GM21447 (cell line): Measurements from ENCODE around the gene PAQR3.
A peak's percentile ranks its signal among the peaks of the same experiment; 100 is the strongest.

ENCODE experiments used
- ATAC-seq: cut with Tn5 transposase; IDR thresholded peaks from one replicate; pipeline ENCODE4 v1.9.1; 2021; ENCODE audit not compliant: unreplicated experiment

Gene PAQR3

DNA sequence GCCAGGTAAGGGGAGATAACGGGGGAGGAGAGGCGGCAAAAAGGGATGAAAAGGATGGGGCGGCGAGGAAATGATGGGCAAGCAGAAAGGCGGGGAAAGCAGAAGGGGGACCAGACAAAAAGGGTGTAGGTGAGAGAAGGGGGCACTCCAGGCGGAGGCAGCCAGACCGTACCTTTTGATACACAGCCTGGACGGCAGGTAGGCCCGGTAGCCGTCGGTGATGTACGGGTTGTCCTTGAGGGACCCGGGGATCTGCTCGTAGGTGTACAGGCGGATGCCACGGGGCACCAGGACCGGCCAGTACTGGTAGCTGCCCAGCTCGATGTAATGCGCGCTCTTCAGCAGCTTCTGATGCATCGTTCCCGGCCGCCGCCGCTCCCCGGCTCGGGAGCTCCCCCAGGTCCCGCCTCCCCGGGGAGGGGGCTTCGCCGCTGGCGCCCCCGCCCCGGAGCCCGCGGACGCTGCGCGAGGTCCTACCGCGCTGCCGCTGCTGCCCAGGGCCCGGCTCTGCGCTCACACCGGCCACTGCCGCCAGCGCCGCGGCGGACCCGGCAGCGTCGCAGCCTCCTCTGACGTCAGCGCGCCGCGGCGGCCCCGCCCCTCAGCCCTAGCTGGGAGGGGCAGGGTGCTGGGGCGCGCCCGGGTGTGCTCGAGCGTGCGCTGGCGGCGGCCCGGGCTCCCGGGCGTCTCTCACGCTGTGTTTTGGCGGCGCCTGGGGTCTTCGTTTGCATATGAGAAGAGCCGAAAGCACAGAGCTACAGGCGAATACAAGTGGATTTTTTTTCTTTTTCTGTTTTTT, at the start of gene PAQR3:
Gene PAQR3, minus strand, starts transcription at position 571 of the 799 bp plus-strand sequence. Its CDS starts 214 bp downstream, at position 357.
- ATAC-seq: peak; percentile 91

- no peak for ATAC-seq
Observed at GRCh38 chr4:78987683-78988082, 48.4 kb upstream of the PAQR3 start.

DNA sequence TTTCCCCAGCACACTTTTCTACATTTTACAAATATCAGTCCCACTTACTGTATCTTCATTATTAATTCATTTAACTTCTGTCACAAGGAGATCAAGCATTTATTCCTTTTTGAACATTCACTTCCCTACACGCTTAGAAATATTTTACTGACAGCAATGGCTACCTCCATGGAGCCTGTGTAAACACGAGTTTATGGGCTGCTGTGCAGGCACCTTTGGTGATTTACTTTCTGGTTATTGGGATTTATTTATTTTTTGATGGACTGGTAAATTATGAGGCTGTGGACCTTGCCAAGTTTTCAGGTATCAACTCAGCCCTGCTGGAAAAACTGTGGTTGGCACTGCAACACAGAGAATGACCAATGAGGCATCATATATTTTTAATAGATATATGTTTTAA, 45.4 kb upstream of the PAQR3 start:
- no peak for ATAC-seq

DNA sequence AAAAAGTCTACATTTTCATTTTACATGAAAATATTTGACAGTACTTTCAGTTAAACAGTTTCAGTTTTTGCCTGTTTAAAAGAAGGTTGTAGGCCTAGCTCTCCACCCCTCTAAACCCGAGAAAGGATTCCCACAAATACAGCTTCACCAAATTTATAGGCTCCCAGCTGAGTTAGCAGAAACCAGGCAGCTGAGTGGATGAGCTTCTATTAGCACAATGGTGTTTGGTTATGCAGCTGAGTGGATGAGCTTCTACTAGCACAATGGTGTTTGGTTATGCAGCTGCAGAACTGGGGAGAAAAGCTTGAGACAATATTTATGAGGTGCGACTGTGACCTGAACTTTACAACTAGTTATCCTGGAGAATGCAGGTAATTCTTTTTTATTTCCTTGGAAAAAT, 36.6 kb upstream of the PAQR3 start:
- no peak for ATAC-seq

- ATAC-seq: no peak
Observed at GRCh38 chr4:78971776-78972175, 32.5 kb upstream of the PAQR3 start.

- ATAC-seq: no peak
Observed at GRCh38 chr4:78971326-78971725, 32.1 kb upstream of the PAQR3 start.

GRCh38 chr4:78962597-78963115, 23.4 kb upstream of the PAQR3 start:
- ATAC-seq: no peak

DNA sequence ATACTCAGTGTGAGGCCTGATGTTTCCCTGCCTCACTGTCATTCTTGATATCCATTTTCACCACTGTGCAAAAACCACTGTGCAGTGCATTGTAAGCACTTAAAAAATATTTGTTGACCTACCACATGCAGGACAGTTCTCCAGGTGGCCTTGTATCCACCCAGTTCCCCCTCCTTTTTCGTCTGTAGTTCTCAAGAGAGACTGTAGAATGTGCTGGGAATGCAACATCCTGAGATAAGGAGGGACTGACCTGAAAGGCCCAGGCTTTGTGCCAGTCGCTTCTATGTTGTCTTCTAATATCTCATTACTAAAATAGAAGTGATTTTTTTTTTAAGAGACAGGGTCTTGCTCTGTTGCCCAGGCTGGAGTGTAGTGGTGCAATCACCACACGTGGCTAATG, 21.7 kb upstream of the PAQR3 start:
- no peak for ATAC-seq

- ATAC-seq: no peak
Observed at GRCh38 chr4:78956975-78957374, 17.7 kb upstream of the PAQR3 start.

DNA sequence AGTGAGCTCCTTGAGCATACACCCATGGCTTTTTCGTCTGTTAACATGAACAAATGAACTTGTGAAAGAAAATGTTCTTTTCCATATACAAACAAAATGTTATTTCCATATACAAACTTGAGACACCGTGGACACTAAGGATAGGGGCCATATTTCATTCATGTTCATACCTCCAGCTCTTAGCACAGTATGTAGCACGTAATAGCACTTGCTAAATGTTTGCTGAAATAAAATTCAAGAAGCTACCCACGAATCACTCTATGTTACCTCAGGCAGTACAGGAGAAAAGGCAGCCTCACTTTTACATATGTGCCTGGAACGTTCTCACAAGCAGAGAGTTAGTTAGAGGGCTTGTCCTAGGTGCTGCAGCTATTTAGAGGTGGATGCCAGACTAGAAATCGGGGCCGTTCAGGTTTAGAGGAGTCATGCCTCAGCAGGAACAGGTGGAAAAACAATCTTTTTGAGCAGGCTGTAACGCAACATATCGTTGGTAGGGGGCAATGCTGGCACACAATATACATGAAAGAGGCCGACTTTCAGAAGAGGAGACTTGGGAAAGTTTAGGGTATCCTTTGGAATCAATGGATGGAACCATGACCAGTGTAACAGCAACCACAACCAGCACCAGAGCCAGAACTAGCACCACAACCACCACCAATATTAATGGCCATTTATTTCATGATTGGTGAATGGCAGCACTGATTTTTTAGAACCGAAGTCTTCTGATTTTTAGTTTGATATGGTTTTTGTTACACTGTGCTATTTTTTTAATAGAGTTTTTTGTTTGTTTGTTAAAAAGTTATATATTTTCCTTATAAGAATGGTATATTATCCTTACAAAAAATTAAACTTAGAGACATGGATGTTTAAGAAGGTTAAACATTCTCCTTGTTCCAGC, 14.8 kb upstream of the PAQR3 start:
- no peak for ATAC-seq

GRCh38 chr4:78953231-78953630, 14.0 kb upstream of the PAQR3 start:
- ATAC-seq: no peak

- no peak for ATAC-seq
Observed at GRCh38 chr4:78951862-78952472, 12.7 kb upstream of the PAQR3 start.

GRCh38 chr4:78949735-78950134, 10.5 kb upstream of the PAQR3 start:
- ATAC-seq: no peak

DNA sequence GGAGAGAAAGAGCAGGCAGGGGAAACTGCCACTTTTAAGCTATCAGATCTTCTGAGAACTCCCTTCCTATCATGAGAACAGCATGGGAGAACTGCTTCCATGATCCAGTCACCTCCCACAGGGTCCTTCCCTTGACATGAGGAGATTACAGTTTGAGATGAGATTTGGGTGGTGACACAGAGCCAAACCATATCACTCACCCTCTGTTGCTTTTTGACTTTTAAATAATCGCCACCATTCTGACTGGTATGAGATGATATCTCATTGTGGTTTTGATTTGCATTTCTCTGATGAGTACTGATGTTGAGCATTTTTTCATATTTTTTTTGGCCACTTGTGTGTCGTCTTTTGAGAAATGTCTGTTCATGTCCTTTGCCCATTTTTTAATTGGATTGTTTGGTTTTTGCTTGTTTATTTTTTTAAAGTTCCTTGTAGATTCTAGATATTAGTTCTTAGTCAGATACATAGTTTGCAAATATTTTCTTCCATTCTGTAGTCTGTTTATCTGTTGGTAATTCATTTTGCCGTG, 6.5 kb upstream of the PAQR3 start:
- ATAC-seq: no peak

DNA sequence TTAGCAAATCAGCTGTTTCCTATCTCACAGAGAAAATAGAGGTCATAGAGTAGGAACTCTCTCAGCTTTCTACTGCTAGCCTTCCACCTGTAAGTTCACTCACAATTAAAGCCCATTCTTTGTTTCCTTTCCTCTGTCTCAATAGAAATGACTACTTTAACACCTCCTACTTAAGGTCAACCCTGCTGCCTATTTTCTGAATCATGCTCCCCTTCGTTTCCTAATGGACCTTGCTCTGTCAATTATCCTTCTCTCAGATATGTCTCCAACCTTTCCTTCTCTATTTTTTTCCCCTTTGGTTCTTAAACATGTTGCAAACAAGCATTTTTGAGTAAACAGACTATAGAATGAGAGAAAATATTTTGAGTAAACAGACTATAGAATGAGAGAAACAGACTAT, 5.1 kb upstream of the PAQR3 start:
- no peak for ATAC-seq

- ATAC-seq: no peak
Observed at GRCh38 chr4:78940752-78941151, 1.5 kb upstream of the PAQR3 start.

GRCh38 chr4:78939667-78940008, 400 bp upstream of the PAQR3 start:
- ATAC-seq: peak; percentile 16

GRCh38 chr4:78938474-78938867, 767 bp downstream of the PAQR3 start:
- ATAC-seq: no peak

- no peak for ATAC-seq
Observed at GRCh38 chr4:78937837-78938236, 1.4 kb downstream of the PAQR3 start.

DNA sequence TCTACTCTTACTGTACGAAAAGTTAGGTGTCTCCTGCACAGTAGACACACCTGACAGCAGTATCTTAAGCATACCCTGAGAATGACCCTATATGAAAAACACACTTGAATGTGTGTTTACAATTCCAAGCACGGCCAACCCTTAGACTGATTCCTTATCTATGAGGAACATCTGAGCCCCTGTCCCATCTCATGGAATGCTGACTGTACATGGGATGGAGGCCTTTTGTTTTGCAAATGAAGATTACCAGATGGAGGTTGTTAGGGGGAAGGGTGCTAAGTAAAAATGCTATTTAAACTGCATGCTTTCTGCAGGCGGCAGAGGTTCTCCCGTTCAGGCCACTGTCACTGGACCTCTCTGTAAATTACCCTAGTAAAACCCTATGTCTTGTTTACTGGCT, 2.2 kb downstream of the PAQR3 start:
- no peak for ATAC-seq

DNA sequence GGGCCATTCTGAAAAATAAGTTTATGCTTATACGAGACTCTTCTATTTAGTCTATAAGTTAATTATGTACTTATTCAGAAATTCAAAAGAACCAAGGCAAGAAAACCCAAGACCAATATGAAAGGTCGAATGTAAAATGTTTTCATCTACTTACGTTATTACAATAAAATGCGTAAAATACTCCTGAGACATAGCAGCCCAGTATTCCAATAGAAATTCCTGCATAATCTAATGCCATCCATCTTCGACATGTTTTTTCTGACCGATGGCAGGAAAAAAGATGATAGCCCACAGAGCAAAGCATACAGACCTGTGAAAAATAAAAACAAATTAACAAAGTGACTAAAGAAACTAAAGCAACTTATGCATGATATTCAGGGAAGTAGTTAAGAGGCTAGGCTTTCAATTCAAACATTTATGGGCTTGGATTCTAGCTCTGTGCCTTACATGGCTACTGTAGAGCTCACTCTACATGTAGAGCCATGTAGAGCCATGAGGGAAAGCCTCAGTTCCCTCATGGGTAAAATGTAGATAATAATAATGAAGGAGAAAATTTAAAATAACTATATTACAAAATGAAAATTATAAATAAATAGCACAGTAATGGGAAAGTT, 9.1 kb downstream of the PAQR3 start:
- ATAC-seq: no peak
